ENCODE data around the gene LHX3. TPM values are rescaled to one million over a fixed set of nuclear protein-coding genes. Genes with fewer than 3 reads are reported as not detected.

The LHX3 gene
- not detected in 2 replicates for total RNA-seq

DNA sequence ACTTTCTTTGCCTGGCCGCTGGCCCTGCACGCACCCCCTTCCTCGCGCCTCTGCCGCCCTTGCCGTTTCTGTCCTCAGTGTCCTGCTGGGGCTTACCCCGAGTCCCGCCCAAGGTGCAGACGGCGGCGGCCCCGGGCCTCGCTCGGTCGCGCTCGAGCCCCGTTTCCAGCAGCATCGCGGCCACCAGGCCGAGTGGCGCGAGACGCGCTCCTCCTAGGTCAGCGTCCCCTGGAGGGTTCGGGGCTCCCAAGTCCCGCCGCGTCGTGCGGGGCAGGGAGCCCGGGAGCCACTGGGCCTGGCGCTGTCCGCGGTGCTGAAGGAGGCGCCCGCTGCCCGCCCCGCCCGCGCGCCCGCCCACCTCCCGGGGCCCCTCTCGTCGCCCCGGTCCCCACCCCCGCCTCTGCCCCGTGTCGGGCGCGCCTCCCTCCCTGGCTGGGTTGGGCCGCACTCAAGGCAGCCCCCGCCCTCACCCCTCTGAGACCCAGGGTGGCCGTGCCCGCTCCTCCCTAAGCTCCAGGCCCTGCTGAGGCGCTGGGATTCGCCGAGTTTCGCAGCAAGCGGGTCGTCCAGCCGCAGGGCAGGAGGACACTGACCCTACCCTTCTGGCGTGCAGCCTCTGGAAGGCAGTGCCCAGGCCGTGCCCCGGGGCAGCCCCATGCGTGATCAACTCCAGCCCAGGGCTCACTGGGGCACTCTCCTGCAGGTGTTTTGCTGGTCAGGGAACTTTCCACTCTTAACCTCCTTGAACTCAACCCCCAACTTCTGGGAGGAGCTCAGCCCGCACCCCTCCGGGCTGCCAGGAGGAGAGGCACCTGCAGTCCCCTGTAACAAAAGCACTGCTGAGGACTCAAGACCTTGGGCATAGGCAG is at the start of gene LHX3:
Gene LHX3 (minus strand): TSS at position 291 of the 869 bp plus-strand sequence. CDS start 116 bp downstream, at position 175.

DNA sequence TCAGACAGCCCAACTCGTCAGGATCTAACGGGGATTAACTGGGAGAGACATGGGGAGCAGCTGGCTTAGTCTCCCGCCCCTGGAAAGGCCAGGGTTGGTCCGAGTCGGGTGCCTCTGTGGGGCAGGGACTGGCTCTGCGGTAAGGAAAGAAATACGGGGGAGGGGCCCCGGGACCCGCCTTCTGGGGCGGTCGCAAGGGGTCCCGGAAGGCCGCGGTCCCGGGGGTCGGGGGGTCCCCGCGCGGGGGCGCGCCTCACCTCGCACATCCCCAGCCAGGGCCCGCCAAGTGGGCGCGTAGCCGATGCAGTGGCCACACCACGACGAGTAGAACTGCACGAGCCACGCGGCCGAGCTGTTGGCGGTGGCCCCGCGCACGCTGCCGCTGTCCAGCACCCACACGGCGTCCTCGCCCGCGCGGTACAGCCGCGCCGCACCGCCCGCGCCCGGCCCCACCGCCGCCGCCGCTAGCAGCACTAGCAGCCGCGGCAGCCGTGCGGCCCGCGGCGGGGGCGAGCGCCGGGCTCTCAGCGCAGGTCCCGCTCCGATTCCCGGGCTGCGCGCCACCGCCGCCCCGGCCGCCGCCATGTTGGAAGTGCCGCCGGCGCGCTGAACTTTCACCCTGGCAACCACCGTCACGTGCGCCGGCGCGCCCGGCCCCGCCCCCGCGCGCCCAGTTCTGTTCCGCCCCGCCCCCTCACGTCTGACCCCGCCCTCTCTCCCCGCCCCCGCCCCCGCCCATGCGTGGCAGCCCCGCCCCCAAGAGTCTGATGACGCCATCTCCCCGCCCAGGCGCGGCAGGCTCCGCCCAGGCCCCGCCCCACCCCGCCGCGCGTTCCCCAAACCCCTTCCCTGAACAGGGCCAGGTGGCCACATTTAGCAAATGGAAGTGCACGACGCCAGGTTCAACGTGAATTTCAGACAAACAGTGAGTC is 40.6 kb upstream of the LHX3 start, which contains the start of gene QSOX2:
Gene QSOX2 (minus strand): TSS at position 594 of the 932 bp plus-strand sequence. CDS start 9 bp downstream, at position 585.

Other genes with a start within 250 kb of the LHX3 start
- 32.8 and 39.0 TPM in 2 replicates for gene UBAC1, start 243.8 kb downstream of the LHX3 start, total RNA-seq
- gene NACC2, start 109.8 kb downstream of the LHX3 start, total RNA-seq = 19.4 and 25.2 TPM in 2 replicates
- 30.8 and 37.5 TPM in 2 replicates for gene TMEM250, start 86.3 kb downstream of the LHX3 start, total RNA-seq
- 10.6 and 17.2 TPM in 2 replicates for gene QSOX2, start 40.7 kb upstream of the LHX3 start, total RNA-seq
- not detected in 2 replicates for gene CCDC187, start 99.0 kb upstream of the LHX3 start, total RNA-seq
- 53.4 and 71.6 TPM in 2 replicates for gene GPSM1, start 122.4 kb upstream of the LHX3 start, total RNA-seq
- gene DNLZ, start 158.6 kb upstream of the LHX3 start, total RNA-seq = 23.0 and 29.3 TPM in 2 replicates
- 1.2 and 4.7 TPM in 2 replicates for gene CARD9, start 168.5 kb upstream of the LHX3 start, total RNA-seq
- 6.1 and 7.3 TPM in 2 replicates for gene SNAPC4, start 195.0 kb upstream of the LHX3 start, total RNA-seq
- gene ENTR1, start 205.5 kb upstream of the LHX3 start, total RNA-seq = 30.3 and 40.9 TPM in 2 replicates
- gene PMPCA, start 205.5 kb upstream of the LHX3 start, total RNA-seq = 41.2 and 54.3 TPM in 2 replicates
- 6.3 and 10.0 TPM in 2 replicates for gene INPP5E, start 234.7 kb upstream of the LHX3 start, total RNA-seq

Data from epithelial cell of alveolus of lung (primary cell).